Stimulated activated CD4-positive, alpha-beta T cell treated with anti-CD3 and anti-CD28 coated beads, TNF-alpha, amount 100 ng/mL, for 1 hour (primary cell): ENCODE results near the gene METTL15.
"Not testable (repeated sequence)": the region's sequence is repeated elsewhere in the genome, so short reads cannot be mapped to it uniquely, and the experiment has no call there.

ENCODE experiments used
- DNase-seq, 3 donors: peaks; one replicate each; pipeline ENCODE4 v3.0.0-alpha.2; 2020; ENCODE audit warnings: low read depth in 3 of 3, low spot score in 1 of 3

The METTL15 gene

GRCh38 chr11:28110108-28110820, 2.1 kb downstream of the METTL15 start:
- DNase-seq, result peak in 2 of 3 donors; percentile 16 to 38

DNA sequence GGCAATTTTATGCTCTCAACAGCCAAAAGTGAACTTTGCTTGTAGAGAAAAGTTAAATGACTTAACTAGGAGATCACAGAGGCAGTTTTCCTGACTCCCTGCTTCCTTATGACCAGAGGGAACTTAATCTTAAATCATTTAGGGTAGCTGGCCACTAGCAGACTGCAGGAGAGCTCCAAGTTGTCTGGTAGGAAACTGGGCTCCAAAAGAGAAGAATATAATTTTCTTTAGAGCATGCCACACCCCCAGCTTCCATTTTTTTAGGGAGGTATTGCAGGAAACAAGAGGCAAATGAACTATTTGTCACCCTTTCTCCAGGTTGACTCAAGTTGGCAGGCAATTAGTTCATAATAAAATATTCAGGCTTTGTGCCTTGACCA, 2.6 kb downstream of the METTL15 start:
- no peak for DNase-seq

DNA sequence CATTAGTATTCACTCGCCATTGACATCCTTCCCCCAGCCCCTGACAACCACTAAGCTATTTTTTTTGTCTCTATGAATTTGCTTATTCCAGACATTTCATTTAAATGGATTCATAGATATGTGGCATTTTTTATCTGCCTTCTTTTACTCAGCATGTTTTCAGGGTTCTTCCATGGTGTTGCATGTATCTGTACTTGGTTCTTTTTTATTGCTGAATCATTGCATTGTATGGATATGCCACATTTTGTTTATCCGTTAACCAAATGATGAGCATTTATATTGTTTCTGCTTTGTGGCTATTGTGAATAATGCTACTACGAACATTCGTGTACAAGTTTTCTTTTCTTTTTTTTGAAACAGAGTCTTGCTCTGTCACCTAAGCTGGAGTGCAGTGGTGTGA, 5.9 kb downstream of the METTL15 start:
- no peak for DNase-seq

- DNase-seq, result no peak
These were observed 6.5 kb downstream of the METTL15 start for GRCh38 chr11:28114731-28115130.

GRCh38 chr11:28117712-28118111, 9.5 kb downstream of the METTL15 start:
- no peak for DNase-seq

- DNase-seq, result no peak
These were observed 15.0 kb downstream of the METTL15 start for GRCh38 chr11:28123151-28123581.

DNA sequence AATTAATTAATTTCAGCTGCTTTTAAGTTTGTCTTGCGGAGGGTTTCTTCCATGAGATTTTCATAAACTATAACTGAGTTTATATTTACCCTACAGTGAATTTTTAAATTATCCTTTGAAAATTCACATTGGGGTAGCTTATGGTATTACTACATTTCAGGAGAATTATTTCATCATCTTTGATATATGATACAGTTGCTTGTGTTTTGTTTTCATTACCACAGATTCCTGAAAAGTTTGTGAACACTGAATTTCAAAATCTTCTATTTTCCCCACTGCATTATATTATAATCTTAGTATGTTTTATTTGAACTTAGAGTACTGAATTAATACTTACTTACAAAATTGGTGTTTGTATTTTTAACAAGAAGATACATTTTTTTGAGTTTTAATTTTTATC, 24.4 kb downstream of the METTL15 start:
- DNase-seq, result no peak

- DNase-seq, result no peak
These were observed 25.0 kb downstream of the METTL15 start for GRCh38 chr11:28133146-28133545.

- not testable (repeated sequence) for DNase-seq
These were observed 28.0 kb downstream of the METTL15 start for GRCh38 chr11:28136157-28136556.

GRCh38 chr11:28137366-28137765, 29.2 kb downstream of the METTL15 start:
- DNase-seq, result no peak

GRCh38 chr11:28137832-28138231, 29.6 kb downstream of the METTL15 start:
- DNase-seq, result no peak

DNA sequence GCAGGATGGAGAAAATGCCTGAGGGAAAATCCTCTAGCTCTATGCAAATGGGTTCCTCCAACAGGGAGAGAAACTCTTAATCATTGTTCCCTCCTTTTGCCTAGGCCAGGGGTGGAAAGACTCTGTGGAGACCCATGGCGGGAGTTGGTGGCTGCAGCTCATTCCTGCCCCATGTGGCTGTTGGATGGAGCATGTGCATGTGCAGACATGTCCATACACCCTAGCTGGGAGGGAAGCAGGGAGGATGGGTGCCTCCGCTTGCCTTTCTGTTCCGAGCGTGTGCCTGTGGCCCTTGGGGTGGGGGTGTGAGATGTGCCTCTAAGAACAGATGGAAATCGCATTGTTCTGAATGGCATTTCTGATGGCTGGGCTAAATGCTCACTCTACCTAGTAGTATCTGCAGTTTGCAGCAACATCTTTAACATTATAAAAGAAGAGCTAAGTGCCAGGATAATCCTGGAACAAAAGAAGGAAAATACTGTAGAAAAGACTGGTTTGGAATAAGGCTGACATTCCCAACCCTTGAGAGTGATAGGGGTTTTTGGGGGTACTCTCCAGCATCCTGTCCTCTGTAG, 31.7 kb downstream of the METTL15 start:
- no peak for DNase-seq

DNA sequence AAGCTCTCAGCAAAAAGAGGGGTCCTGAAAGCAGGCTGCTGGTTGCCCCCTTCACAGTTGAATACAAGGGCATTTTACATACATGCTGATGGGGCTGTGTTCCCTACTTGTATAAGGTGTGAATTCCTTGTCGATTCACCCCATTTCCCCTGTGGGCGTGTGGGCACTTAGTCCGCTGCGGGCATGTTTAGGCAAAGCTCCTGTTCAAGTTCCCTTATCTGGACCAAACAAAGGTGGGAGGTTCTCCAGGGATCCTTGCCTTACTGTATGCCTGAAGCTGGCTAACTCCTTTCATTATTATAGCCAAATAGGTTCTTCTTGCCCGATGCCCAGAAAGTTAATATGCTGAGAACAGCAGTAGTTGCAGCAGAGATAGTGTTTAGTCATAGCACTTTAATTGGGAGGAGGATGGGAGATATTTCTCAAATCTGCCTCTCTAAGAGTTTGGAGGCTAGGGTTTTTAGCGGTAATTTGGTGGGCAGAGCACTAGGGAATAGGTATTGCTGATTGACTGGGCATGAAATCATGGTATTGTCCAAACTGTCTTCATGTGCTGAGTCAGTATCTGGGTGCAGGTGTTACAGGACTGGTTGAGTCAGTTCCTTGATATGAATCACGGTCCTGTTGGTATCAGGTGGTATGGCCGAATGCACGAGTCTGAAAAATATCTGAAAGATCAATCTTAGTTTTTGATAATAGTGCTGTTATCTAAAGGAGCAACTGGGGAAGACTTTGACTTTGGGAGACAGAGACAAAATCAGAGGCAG, 32.7 kb downstream of the METTL15 start:
- no peak for DNase-seq

GRCh38 chr11:28142724-28143123, 34.5 kb downstream of the METTL15 start:
- DNase-seq, result no peak

- no peak for DNase-seq
These were observed 36.6 kb downstream of the METTL15 start for GRCh38 chr11:28144808-28145207.

DNA sequence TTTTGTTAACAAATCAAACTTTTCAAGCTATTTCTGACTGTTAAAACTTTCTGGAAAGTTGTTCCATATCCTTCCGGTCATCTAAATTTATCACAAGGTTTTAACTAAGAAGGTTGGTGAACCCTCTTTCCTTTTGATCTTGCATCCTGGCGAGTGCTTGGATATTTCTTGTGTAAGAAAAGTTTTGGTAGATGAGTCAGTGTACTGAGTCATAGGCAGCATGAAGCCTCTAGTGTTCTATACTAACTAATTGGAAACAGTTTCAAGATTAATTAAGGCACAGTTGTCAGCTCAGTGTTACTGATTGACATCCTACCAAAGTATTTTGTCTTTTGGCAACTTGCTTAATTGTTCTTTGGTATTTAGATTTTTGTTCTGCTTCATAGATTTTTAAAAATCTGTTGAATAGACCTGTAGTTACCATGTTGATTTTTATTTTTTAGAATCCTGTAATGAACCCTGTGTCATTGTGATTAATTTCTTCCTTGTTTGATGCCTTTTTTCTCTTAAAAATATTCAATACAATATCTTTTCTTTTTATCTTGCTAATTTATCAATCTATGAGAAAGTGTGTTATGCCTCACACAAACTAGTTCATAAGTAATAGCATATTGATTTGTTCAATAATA, 38.0 kb downstream of the METTL15 start:
- no peak for DNase-seq

DNA sequence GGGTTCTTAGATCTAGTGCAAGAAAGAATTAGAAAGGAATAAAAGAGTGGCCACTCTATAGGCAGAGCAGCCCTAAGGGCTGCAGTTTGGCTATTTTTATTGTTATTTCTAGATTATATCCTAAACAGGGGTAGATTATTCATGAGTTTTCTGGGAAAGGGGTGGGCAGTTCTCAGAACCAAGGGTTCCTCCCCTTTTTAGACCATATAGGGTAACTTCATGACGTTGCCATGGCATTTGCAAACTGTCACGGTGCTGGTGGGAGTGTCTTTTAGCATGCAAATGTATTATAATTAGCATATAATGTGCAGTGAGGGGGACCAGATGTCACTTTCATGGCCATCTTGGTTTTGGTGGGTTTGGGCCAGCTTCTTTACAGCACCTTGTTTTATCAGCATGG, 44.6 kb downstream of the METTL15 start:
- no peak for DNase-seq

GRCh38 chr11:28153586-28153985, 45.4 kb downstream of the METTL15 start:
- DNase-seq, result no peak

- DNase-seq, result no peak
These were observed 60.5 kb downstream of the METTL15 start for GRCh38 chr11:28168718-28169117.

- no peak for DNase-seq
These were observed 61.6 kb downstream of the METTL15 start for GRCh38 chr11:28169816-28170215.

DNA sequence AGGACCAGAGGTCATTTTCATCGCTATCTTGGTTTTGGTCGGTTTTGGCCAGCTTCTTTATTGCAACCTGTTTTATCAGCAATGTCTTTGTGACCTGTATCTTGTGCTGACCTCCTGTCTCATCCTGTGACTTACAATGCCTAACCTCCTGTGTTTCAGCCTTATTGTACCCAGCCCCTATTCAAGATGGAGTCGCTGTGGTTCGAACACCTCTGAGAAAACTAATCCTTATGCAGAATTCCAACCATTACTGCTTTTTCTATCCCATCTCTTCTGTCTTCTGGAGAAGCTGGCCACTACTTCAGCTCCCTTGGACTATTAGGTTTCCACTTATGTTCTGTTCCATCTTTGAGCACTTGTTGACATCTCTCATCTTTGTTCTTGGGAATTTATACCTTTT, 62.6 kb downstream of the METTL15 start:
- DNase-seq, result no peak

DNA sequence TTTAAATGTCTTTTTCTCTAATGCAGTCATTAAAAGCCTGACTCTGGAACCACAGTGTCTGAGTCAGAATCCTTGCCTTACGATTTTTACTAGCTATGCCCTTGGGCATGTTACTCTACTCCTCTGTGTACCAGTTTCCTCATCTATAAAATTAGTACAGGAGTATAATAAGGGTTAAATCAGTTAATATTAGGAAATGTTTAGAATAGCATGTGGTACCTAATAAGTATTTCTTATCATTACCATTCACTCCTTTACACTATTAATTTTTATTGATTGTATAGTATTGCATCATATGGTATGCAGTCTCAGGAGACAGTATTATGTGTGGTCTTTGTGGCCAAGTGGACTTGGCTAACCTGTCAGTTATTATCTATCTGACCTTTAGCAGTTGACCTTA, 68.2 kb downstream of the METTL15 start:
- DNase-seq, result no peak
